Measurements from ENCODE around the gene ACTR6. TPM values are rescaled to one million over a fixed set of nuclear protein-coding genes. Genes with fewer than 3 reads are reported as not detected.

Gene ACTR6
- total and polyA plus RNA-seq, 10 of the 15 experiments (the other 5 are each of a cell fraction or from before 2014, with no cell fraction given), result 17.4 to 62.4 (median 40.5) TPM

DNA sequence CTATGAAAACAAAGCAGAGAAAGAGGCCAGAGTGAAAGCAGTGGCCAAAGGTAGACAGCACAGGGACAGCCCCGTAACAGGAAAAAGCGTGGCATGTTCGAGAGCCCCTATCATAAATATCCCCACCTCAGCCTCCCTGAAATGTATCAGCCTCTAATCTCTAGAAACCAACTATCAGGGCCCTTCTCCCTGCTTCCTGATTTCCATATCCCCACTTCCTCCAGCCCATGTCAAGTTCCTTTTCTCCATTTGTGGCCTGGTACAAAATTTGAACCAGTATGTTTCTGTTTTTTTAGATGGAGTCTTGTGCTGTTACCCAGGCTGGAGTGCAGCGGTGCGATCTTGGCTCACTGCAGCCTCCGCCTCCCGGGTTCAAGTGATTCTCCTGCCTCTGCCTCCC, 49.3 kb downstream of the ACTR6 start (continued):
- TF ChIP-seq, protein P1, sequence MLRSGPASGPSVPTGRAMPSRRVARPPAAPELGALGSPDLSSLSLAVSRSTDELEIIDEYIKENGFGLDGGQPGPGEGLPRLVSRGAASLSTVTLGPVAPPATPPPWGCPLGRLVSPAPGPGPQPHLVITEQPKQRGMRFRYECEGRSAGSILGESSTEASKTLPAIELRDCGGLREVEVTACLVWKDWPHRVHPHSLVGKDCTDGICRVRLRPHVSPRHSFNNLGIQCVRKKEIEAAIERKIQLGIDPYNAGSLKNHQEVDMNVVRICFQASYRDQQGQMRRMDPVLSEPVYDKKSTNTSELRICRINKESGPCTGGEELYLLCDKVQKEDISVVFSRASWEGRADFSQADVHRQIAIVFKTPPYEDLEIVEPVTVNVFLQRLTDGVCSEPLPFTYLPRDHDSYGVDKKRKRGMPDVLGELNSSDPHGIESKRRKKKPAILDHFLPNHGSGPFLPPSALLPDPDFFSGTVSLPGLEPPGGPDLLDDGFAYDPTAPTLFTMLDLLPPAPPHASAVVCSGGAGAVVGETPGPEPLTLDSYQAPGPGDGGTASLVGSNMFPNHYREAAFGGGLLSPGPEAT (IDR thresholded peaks at IDR 0.05; ENCODE audit: low read depth), result no peak
- no peak for TF ChIP-seq WRNIP1 (IDR thresholded peaks at IDR 0.05; ENCODE audit: borderline replicate concordance, low read depth, low read length)
- TF ChIP-seq KLF5 (IDR thresholded peaks at IDR 0.05; ENCODE audit: partially characterized antibody), result no peak
- no peak for TF ChIP-seq ASH2L (IDR thresholded peaks at IDR 0.05; ENCODE audit: borderline replicate concordance, low read depth)
- TF ChIP-seq, protein P2, sequence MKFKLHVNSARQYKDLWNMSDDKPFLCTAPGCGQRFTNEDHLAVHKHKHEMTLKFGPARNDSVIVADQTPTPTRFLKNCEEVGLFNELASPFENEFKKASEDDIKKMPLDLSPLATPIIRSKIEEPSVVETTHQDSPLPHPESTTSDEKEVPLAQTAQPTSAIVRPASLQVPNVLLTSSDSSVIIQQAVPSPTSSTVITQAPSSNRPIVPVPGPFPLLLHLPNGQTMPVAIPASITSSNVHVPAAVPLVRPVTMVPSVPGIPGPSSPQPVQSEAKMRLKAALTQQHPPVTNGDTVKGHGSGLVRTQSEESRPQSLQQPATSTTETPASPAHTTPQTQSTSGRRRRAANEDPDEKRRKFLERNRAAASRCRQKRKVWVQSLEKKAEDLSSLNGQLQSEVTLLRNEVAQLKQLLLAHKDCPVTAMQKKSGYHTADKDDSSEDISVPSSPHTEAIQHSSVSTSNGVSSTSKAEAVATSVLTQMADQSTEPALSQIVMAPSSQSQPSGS (IDR thresholded peaks at IDR 0.05; ENCODE audit: low read length), result no peak
- TF ChIP-seq RBBP5 (conservative IDR thresholded peaks at IDR 0.05), result no peak
- no peak for TF ChIP-seq STAT3 (IDR thresholded peaks at IDR 0.05; ENCODE audit: low read depth, low read length)

DNA sequence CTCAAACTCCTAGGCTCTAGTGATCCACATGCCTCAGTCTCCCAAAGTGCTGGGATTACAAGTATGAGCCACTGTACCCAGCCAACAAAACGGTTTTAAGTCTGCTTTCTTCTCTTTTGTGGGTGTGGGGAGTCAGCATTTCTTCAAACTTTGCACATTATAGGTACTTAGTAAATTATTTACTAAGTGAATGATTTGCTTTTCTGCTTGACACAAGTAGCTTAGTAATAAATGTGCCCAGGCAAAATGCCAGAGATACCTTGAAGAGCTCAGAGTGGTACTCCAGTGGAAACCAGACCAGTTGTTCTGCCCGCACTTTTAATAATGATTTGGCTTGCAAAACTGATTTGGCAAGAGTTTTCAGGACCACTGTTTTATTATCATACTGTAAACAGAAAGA, 51.3 kb downstream of the ACTR6 start:
- FAIRE-seq, result no peak
- no TSS peak for BruUV-seq (replicated peaks)
- 70% methylated on average over 2 of the region's 2 CpGs for WGBS (ENCODE audit: insufficient coverage, insufficient replicate concordance, low lambda C conversion rate, missing lambda C conversion rate)
- no peak for TF ChIP-seq SIN3A (IDR thresholded peaks at IDR 0.05; ENCODE audit: low read depth, low read length)
- TF ChIP-seq NRF1 (conservative IDR thresholded peaks at IDR 0.05; ENCODE audit: low read depth, low read length), result no peak
- no peak for TF ChIP-seq ZNF24 (IDR thresholded peaks at IDR 0.05)
- TF ChIP-seq LARP7 (IDR thresholded peaks at IDR 0.05), result no peak
- TF ChIP-seq, protein P3, sequence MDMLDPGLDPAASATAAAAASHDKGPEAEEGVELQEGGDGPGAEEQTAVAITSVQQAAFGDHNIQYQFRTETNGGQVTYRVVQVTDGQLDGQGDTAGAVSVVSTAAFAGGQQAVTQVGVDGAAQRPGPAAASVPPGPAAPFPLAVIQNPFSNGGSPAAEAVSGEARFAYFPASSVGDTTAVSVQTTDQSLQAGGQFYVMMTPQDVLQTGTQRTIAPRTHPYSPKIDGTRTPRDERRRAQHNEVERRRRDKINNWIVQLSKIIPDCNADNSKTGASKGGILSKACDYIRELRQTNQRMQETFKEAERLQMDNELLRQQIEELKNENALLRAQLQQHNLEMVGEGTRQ (IDR thresholded peaks at IDR 0.05; ENCODE audit: borderline replicate concordance, low read depth, low read length), result no peak
- TF ChIP-seq SRF (IDR thresholded peaks at IDR 0.05; ENCODE audit: low read depth in 2 of 2, low read length in 2 of 2), result no peak
- TF ChIP-seq, protein P4, sequence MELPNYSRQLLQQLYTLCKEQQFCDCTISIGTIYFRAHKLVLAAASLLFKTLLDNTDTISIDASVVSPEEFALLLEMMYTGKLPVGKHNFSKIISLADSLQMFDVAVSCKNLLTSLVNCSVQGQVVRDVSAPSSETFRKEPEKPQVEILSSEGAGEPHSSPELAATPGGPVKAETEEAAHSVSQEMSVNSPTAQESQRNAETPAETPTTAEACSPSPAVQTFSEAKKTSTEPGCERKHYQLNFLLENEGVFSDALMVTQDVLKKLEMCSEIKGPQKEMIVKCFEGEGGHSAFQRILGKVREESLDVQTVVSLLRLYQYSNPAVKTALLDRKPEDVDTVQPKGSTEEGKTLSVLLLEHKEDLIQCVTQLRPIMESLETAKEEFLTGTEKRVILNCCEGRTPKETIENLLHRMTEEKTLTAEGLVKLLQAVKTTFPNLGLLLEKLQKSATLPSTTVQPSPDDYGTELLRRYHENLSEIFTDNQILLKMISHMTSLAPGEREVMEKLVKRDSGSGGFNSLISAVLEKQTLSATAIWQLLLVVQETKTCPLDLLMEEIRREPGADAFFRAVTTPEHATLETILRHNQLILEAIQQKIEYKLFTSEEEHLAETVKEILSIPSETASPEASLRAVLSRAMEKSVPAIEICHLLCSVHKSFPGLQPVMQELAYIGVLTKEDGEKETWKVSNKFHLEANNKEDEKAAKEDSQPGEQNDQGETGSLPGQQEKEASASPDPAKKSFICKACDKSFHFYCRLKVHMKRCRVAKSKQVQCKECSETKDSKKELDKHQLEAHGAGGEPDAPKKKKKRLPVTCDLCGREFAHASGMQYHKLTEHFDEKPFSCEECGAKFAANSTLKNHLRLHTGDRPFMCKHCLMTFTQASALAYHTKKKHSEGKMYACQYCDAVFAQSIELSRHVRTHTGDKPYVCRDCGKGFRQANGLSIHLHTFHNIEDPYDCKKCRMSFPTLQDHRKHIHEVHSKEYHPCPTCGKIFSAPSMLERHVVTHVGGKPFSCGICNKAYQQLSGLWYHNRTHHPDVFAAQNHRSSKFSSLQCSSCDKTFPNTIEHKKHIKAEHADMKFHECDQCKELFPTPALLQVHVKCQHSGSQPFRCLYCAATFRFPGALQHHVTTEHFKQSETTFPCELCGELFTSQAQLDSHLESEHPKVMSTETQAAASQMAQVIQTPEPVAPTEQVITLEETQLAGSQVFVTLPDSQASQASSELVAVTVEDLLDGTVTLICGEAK (IDR thresholded peaks at IDR 0.05; ENCODE audit: borderline replicate concordance), result no peak
- TF ChIP-seq, protein P5, sequence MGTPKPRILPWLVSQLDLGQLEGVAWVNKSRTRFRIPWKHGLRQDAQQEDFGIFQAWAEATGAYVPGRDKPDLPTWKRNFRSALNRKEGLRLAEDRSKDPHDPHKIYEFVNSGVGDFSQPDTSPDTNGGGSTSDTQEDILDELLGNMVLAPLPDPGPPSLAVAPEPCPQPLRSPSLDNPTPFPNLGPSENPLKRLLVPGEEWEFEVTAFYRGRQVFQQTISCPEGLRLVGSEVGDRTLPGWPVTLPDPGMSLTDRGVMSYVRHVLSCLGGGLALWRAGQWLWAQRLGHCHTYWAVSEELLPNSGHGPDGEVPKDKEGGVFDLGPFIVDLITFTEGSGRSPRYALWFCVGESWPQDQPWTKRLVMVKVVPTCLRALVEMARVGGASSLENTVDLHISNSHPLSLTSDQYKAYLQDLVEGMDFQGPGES (IDR thresholded peaks at IDR 0.05), result no peak
- no peak for TF ChIP-seq KLF5 (IDR thresholded peaks at IDR 0.05; ENCODE audit: partially characterized antibody)

More for the DNA sequence above, 51.3 kb downstream of the ACTR6 start:
- Histone ChIP-seq H3K9ac (ENCODE audit: control insufficient read depth, insufficient read depth, low read length) (no peak overlapping the region), H3K4me2 (ENCODE audit: control insufficient read depth, insufficient read depth) (no peak overlapping the region), H3K79me2 (ENCODE audit: control insufficient read depth, insufficient read depth, low read length) (no peaks in the 10 kb centered on the region), H3K27me3 (replicated peaks in 1 of 2; ENCODE audit: control insufficient read depth in 2 of 2, insufficient read depth in 2 of 2, low read length in 1 of 2) (no peaks in the 10 kb centered on the region), H3K4me3 (no peak overlapping the region), H2AFZ (ENCODE audit: control insufficient read depth, low read depth, low read length) (no peak overlapping the region), H3K27ac (ENCODE audit: control insufficient read depth, insufficient read depth) (no peak overlapping the region), H3K9me3 (replicated peaks; ENCODE audit: control insufficient read depth, insufficient read depth, low read length) (no peaks in the 10 kb centered on the region), H3K36me3 (ENCODE audit: control insufficient read depth in 2 of 2, insufficient read depth in 2 of 2, low read length in 1 of 2) (no peaks in the 10 kb centered on the region), H3K4me1 (ENCODE audit: control insufficient read depth, insufficient read depth, low read length) (no peaks in the 10 kb centered on the region), H4K20me1 (ENCODE audit: control insufficient read depth, insufficient read depth) (no peaks in the 10 kb centered on the region)
- ChIA-PET CTCF (interaction anchor here (2.1 kb wide), 1 partner anchor 17 kb away, joined by 5 read pairs; no protein-coding TSS in a partner anchor), RAD21 (ENCODE audit: unreplicated experiment) (no interaction called here), POLR2A (no interaction called here), SMC1A (ENCODE audit: uncharacterized antibody, unreplicated experiment) (no interaction called here)
- ATAC-seq (no peak), DNase-seq (ENCODE audit: low read depth, low spot score) (no peak)
- intact Hi-C loops (cut with micrococcal nuclease; ENCODE audit: unreplicated experiment), result no loop called here
- in situ Hi-C loops (cut with MboI), result no loop called here

All from GM12878 (cell line).